ENCODE results near the gene KDELR1.
A peak's percentile ranks its signal among the peaks of the same experiment; 100 is the strongest.

The KDELR1 gene

GRCh38 chr19:48391100-48392005, at the start of gene KDELR1:
Gene KDELR1 (minus strand): TSS chr19:48391551. CDS start chr19:48391358, 193 bp downstream.
- peak; percentile 65 for DNase-seq

- DNase-seq: no peak
These were observed 45.2 kb upstream of the KDELR1 start for GRCh38 chr19:48436586-48436985.

GRCh38 chr19:48433337-48433736, 42.0 kb upstream of the KDELR1 start:
- DNase-seq: no peak

DNA sequence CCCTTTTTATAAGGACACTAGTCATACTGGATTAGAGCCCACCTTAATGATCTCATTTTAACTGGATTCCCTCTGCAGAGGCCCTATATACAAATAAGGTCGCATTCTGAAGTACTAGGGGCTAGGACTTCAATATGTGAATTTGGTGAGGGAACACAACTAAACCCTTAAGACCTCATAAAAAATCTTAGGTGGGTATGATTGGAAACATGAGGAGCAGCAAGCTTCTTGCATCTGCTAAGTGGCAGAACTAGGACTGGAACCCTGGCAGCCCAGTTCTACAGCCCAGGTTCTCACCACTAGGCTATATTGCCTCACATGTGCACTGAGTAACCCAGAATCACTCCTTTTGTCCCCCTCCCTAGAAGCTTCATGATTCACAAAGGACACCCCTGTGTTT, 37.3 kb upstream of the KDELR1 start:
- no peak for DNase-seq

DNA sequence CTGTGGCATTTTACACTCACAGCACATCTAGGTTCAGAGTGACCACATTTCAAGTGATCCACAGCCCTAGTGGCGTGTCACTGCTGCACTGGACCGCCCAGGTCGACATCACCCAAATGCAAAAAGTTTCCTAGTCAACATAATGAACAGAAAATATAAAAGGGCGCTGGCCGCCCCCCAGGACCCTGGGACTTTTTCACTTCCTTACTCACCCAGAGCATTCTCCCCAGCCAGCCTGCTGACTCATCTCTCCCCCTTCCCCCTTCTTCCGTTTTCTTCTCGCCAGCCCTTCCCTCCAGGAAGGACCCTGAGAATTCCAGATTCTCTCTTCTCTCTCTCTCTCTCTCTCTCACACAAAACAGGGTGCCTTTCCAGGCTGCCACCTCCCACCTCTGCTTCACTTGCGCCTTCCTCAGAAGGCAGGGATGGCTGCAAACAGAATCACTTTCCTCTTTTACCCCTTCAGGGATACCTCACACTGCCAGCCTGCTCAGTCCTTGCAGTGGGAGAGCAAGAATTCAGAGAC, 33.4 kb upstream of the KDELR1 start:
- no peak for DNase-seq

DNA sequence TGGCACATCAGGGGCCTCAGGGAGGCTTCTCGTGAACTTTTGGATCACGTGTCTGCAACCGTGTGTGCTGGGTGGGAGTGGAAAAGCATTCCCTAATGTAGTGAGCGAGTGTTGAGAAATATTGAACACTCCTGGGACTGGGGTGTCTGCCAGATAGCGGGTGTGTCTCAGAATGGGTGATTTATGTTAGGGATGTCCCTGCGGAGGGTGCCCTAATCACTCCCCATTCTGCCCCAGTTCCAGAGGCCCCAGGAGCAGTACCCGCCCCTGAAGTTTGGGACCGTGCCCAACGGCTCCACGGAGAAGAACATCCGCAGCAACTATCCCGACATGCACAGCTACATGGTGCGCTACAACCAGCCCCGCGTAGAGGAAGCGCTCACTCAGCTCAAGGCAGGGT, 30.2 kb upstream of the KDELR1 start:
- no peak for DNase-seq

- DNase-seq: no peak
These were observed 28.0 kb upstream of the KDELR1 start for GRCh38 chr19:48419158-48419920.

GRCh38 chr19:48418317-48419064, 27.1 kb upstream of the KDELR1 start:
- DNase-seq: no peak

GRCh38 chr19:48417421-48417820, 26.1 kb upstream of the KDELR1 start:
- DNase-seq: no peak

DNA sequence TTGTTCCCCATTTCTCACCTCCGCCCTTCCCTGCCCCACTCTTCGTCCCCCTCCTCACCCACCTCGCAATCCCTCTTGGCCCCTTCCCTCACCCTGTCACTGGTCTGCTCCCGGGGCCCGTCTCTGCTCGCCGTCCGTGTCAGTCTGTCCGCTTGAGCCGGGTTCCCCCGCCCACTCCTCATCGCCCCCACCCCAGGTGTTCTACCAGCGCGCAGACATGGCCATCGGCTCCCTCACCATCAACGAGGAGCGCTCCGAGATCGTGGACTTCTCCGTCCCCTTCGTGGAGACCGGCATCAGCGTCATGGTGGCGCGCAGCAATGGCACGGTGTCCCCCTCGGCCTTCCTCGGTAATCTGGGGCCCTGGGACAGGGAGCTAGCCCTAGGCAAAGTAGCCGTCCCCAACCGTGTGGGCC, 24.5 kb upstream of the KDELR1 start:
- DNase-seq: no peak

DNA sequence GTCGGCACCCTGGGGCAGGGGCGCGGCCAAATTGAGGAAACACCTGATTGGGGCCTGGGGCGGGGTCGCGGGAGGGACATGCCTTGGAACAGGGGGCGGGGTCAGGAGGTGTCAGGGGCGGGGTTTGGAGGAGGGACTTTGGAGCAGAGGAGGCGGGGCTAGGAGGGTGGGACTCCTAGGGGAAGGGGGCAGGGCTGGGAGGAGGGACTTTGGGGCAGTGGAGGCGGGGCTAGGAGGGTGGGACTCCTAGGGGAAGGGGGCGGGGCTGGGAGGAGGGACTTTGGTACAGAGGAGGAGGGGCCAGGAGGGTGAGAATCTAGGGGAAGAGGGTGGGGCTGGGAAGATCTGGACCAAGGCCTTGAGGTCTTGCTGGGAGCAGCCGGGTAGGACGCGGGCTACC, 24.0 kb upstream of the KDELR1 start:
- DNase-seq: no peak

- DNase-seq: no peak
These were observed 22.7 kb upstream of the KDELR1 start for GRCh38 chr19:48413879-48414587.

DNA sequence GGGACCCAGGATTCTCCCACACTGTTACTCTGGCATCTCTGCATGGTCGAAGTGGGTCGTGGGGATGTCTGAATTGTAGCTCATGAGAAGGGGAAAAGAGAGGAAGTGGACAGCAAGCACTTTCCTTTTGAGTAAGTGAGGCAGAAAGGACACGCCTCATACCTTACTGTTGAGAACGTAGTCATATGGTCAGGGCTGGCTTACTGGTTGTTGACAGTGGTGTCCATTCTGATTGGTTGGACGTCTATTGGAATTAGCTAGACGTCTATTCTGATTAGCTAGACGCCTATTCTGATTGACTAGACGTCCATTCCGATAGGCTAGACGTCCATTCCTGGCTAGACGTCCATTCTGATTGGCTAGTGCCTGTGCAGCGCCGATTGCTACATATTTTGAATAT, 14.5 kb upstream of the KDELR1 start:
- DNase-seq: no peak

DNA sequence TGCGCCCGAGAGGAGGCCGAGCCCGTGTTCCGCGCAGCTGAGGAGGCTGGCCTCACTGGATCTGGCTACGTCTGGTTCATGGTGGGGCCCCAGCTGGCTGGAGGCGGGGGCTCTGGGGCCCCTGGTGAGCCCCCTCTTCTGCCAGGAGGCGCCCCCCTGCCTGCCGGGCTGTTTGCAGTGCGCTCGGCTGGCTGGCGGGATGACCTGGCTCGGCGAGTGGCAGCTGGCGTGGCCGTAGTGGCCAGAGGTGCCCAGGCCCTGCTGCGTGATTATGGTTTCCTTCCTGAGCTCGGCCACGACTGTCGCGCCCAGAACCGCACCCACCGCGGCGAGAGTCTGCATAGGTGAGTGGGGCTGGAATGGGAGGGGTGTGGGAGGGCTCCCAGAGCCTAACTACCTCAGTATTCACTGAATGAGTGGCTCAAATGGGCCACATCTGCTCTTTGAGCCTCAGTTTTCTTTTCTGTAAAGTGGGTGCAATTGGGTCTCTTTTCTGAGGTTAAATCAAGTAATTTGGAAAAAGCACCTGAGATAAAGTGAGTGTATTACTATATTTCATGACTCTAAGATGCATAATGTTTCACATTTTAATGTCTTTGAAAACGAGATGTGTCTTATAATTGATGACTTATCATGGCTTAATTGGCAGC, 13.8 kb upstream of the KDELR1 start:
- no peak for DNase-seq

- DNase-seq: no peak
These were observed 12.3 kb upstream of the KDELR1 start for GRCh38 chr19:48403606-48404005.

DNA sequence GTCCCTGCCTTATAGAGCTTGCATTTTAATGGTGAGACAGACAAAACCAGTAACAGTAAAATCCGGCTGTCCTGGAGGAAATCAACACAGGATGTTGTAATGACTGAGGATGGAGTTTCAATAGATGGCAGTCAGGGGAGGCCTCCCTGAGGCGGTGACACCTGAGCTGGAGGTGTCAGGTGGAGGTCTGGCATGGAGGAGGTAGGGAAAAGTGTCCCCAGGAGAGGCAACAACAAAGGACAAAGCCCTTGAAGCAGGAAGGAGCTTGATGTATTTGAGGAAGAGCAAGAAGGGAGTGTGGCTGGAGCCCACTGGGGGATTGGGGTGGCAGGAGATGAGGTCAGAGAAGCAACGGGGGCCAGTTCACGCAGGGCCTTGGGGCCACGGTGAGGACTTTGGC, 9.9 kb upstream of the KDELR1 start:
- no peak for DNase-seq

DNA sequence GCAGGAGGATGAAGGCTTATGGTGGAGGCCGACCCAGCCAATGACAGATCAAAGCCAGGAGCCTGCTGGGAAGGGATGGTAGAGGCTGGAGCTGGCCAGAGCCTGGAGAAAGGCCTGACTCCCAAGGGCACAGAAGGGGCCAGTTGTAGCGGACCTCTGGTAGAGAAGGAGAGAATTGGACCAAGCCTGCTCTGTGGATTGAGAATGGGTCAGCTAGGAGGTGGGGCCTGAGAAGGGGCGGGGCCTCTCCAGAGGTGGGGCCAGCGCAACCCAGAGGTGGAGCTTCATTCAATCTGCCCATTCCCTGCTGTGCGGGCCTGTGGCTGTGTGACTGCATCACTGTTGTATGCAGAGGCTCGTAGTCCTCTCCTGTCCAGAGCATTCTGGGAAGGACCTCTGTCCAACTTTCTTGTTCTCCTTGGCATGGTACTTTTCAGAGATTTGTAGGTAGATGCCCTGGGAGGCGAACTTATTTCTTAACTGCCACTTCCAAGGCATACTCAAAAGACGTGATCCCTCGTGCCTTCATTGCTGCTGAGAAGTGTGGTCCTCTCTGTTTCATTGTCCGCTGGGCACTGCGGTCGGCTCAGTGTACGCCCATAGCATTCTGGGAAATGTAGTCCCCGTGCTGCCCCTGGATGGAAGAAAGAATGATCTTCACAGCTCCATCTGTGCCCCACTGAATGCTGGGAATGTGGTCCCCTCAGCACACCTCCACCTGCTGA, 8.8 kb upstream of the KDELR1 start:
- DNase-seq: peak; percentile 66

DNA sequence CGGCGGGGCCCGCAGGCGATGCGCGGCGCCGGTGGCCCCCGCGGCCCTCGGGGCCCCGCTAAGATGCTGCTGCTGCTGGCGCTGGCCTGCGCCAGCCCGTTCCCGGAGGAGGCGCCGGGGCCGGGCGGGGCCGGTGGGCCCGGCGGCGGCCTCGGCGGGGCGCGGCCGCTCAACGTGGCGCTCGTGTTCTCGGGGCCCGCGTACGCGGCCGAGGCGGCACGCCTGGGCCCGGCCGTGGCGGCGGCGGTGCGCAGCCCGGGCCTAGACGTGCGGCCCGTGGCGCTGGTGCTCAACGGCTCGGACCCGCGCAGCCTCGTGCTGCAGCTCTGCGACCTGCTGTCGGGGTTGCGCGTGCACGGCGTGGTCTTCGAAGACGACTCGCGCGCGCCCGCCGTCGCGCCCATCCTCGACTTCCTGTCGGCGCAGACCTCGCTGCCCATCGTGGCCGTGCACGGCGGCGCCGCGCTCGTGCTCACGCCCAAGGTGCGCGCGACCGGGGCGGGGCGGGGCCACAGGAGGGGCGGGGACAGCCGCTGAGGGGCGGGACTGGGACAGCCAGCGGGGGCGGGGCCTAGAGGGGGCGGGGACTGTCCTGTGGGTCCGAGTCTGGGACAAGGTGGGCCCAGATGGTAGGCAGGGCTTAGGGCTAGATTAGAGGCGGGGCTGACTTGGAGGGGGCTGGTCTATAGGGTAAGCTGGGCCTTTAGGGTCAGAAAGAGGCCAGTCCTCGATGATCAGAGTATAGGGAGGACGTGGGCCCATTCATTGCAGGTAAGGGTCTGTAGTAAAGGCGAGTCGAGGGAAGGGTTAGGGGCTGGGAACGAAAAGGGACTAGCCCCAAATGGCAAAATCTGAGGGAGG, 7.3 kb upstream of the KDELR1 start:
- peak; percentile 82 for DNase-seq

GRCh38 chr19:48398102-48398374, 6.7 kb upstream of the KDELR1 start:
- DNase-seq: no peak

All from T1000 (cell line).